K562 (cell line): ENCODE measurements around the gene ZNF799. TPM values are rescaled to one million over a fixed set of nuclear protein-coding genes. Genes with fewer than 3 reads are reported as not detected.

Experiments
- CLOCK ChIP-seq: fragments of 250-450 bp; sonication (Bioruptor Pico); IDR thresholded peaks from 2 replicates; pipeline ENCODE4 v1.4.0; 2020; ENCODE audit warnings: mild to moderate bottlenecking, moderate library complexity, borderline replicate concordance
- CREB1 ChIP-seq, 2 experiments: sonication (generic) in 1 of 2; formaldehyde crosslinking in 1 of 2; IDR thresholded peaks; 2 replicates each; pipeline versions ENCODE4 v1.6.1 to v1.8.0; 2012 to 2022; ENCODE audit warnings: inconsistent platforms in 1 of 2, mild to moderate bottlenecking in 1 of 2, missing genetic modification reagents in 1 of 2, moderate library complexity in 1 of 2
- DPF2 ChIP-seq: fragments of 450-650 bp; IDR thresholded peaks from 2 replicates; pipeline ENCODE4 v1.6.1; 2016
- E2F1 ChIP-seq: sonication (generic); formaldehyde crosslinking; IDR thresholded peaks from 2 replicates; pipeline ENCODE4 v1.8.1; 2023; ENCODE audit warnings: mild to moderate bottlenecking, missing genetic modification reagents, moderate library complexity
- ELF1 ChIP-seq: fragments of 200-800 bp; sonication (Bioruptor generic); IDR thresholded peaks from 2 replicates; pipeline ENCODE4 v1.6.1; 2016; ENCODE audit warnings: missing genetic modification characterization, missing compliant biosample characterization
- ETV5 ChIP-seq: sonication (generic); formaldehyde crosslinking; IDR thresholded peaks from 2 replicates; pipeline ENCODE4 v1.4.0; 2020; ENCODE audit warnings: low read depth, mild to moderate bottlenecking, missing genetic modification reagents
- FOS ChIP-seq: IDR thresholded peaks from 3 replicates; pipeline ENCODE4 v1.6.1; 2011; ENCODE audit not compliant: insufficient read length; ENCODE audit errors: extremely low read depth
- GTF2E2 ChIP-seq: fragments of 200-800 bp; sonication (Bioruptor generic); IDR thresholded peaks from 2 replicates; pipeline ENCODE4 v1.6.1; 2016; ENCODE audit warnings: missing genetic modification characterization, missing compliant biosample characterization
- MYNN ChIP-seq, 2 experiments: sonication (generic); formaldehyde crosslinking in 1 of 2; IDR thresholded peaks; 2 replicates each; pipeline versions ENCODE4 v1.5.0 to v1.6.1; 2016 to 2020; ENCODE audit warnings: antibody characterized with exemption in 1 of 2, missing genetic modification reagents in 1 of 2
- NFYB ChIP-seq: IDR thresholded peaks from 2 replicates; pipeline ENCODE4 v1.6.1; 2011; ENCODE audit warnings: mild to moderate bottlenecking, moderate library complexity; ENCODE audit not compliant: insufficient read length; ENCODE audit errors: extremely low read depth
- PKNOX1 ChIP-seq: fragments of 450-650 bp; IDR thresholded peaks from 2 replicates; pipeline ENCODE4 v1.6.1; 2016
- SIX5 ChIP-seq, 2 experiments: IDR thresholded peaks; 2 replicates each; pipeline ENCODE4 v1.6.1; 2011; ENCODE audit warnings: low read length in 2 of 2, borderline replicate concordance in 1 of 2, low read depth in 1 of 2, mild to moderate bottlenecking in 1 of 2, moderate library complexity in 1 of 2; ENCODE audit not compliant: insufficient read depth in 1 of 2
- SP1 ChIP-seq: sonication (generic); formaldehyde crosslinking; IDR thresholded peaks from 2 replicates; pipeline ENCODE4 v1.8.1; 2022; ENCODE audit warnings: mild to moderate bottlenecking, missing genetic modification reagents
- SRF ChIP-seq, 2 experiments: fragments of 250-450, 450-650 bp in 1 of 2; sonication (Bioruptor Pico) in 1 of 2; sonication (generic) in 1 of 2; formaldehyde crosslinking; IDR thresholded peaks; 2 replicates each; pipeline versions ENCODE4 v1.5.0 to v1.5.1; 2020 to 2022; ENCODE audit warnings: mild to moderate bottlenecking in 1 of 2, missing genetic modification reagents in 1 of 2
- TRIM24 ChIP-seq, 2 experiments: fragments of 450-650 bp; IDR thresholded peaks; 2 replicates each; pipeline ENCODE4 v1.6.1; 2016
- UBTF ChIP-seq, 2 experiments: IDR thresholded peaks; 2 replicates each; pipeline ENCODE4 v1.6.1; 2012; ENCODE audit warnings: improper control_type of control experiment in 2 of 2, low read depth in 2 of 2, low read length in 2 of 2, borderline replicate concordance in 1 of 2
- ZBTB8A ChIP-seq: fragments of 450-650 bp; IDR thresholded peaks from 2 replicates; pipeline ENCODE4 v1.6.1; 2018; ENCODE audit warnings: mild to moderate bottlenecking, moderate library complexity; ENCODE audit not compliant: partially characterized antibody
- ZNF263 ChIP-seq: sonication (generic); formaldehyde crosslinking; IDR thresholded peaks from 2 replicates; pipeline ENCODE4 v1.8.0; 2022; ENCODE audit warnings: mild to moderate bottlenecking, missing genetic modification reagents, borderline replicate concordance
- polyA plus RNA-seq, 8 experiments: library from polyadenylated mRNA; depleted of rRNA in 4 of 8; stranded (reverse) in 5 of 8; unstranded in 3 of 8; fragments of >200 nt; fragmentation: Nextera tagmentation in 2 of 8; fragmentation: Illumina TruSeq in 1 of 8; extraction: Ambion mirVana in 2 of 8; extraction: Trizol in 1 of 8; gene quantifications; 2 replicates each; pipeline versions ENCODE4 v1.2.1 to v1.2.3, GENCODE V29; 2011 to 2014; ENCODE audit warnings: inconsistent platforms in 1 of 8, missing spikeins in 1 of 8
- total RNA-seq, 7 experiments: library from RNA; depleted of rRNA in 6 of 7; stranded (reverse); fragments of >200 nt in 6 of 7; fragmentation: Illumina TruSeq in 2 of 7; extraction: Trizol in 2 of 7; gene quantifications; 2 replicates each; pipeline versions ENCODE4 v1.2.1 to v1.2.3, GENCODE V29; 2011 to 2021; ENCODE audit warnings: low replicate concordance in 1 of 7

The ZNF799 gene
- total and polyA plus RNA-seq, 9 of the 15 experiments (the other 6 are each of a cell fraction or from before 2014, with no cell fraction given) = 0.63 to 5.5 (median 2.9) TPM

- TF ChIP-seq MYNN (IDR thresholded peaks at IDR 0.05) (no peak), MYNN (CRISPR knock-in tag; IDR thresholded peaks at IDR 0.05) (no peak), FOS (peak; percentile 33), PKNOX1 (peak; percentile 98), ZBTB8A (no peak), UBTF (IDR thresholded peaks at IDR 0.05; ENCODE audit: borderline replicate concordance in 1 of 2, low read depth in 2 of 2, low read length in 2 of 2) (peak in 1 of 2 experiments; percentile 79; a peak in 2 of 4 replicates), DPF2 (0 out of 2 replicates have a peak, but pooled peaks have one; percentile 26), SP1 (CRISPR knock-in tag) (peak; percentile 72), GTF2E2 (tag) (peak; percentile 69; the same call in 1 of the 2 replicates), SIX5 (IDR thresholded peaks at IDR 0.05; ENCODE audit: borderline replicate concordance in 1 of 2, insufficient read depth in 1 of 2, low read depth in 1 of 2, low read length in 2 of 2) (no peak), TRIM24 (IDR thresholded peaks at IDR 0.05) (peak in 1 of 2 experiments; percentile 52; a peak in 1 of 4 replicates), NFYB (peak; percentile 84), ETV5 (peak; percentile 60; the same call in 1 of the 2 replicates), CLOCK (CRISPR knock-in tag) (no peak), ELF1 (peak; percentile 65), CREB1 (IDR thresholded peaks at IDR 0.05) (no peak), CREB1 (CRISPR knock-in tag; IDR thresholded peaks at IDR 0.05) (0 out of 2 replicates have a peak, but pooled peaks have one; percentile 24), E2F1 (CRISPR knock-in tag) (0 out of 2 replicates have a peak, but pooled peaks have one; percentile 32), SRF (CRISPR knock-in tag; IDR thresholded peaks at IDR 0.05) (0 out of 4 replicates have a peak, but pooled peaks of 1 of the 2 experiments have one; percentile 34), ZNF263 (CRISPR knock-in tag) (0 out of 2 replicates have a peak, but pooled peaks have one; percentile 36)
Observed at GRCh38 chr19:12365236-12366162, 35.6 kb downstream of the ZNF799 start, which contains the start of gene ZNF442 (continued).
